SK-MEL-5 (cell line): ENCODE data around the gene FEZ2. TPM values are rescaled to one million over a fixed set of nuclear protein-coding genes. Genes with fewer than 3 reads are reported as not detected.
A peak's percentile ranks its signal among the peaks of the same experiment; 100 is the strongest.
"Not testable (repeated sequence)": the region's sequence is repeated elsewhere in the genome, so short reads cannot be mapped to it uniquely, and the experiment has no call there.

Experiments
- DNase-seq: peaks from one replicate; pipeline ENCODE4 v3.0.0-alpha.2; 2016; ENCODE audit warnings: low read depth, low spot score
- in situ Hi-C: cut with HindIII; loops from 2 replicates; pipeline ENCODE4 v1.10.0; 2016; ENCODE audit warnings: low sequenced_read_pairs, high pct_unique_total_duplicates, low pct_unique_long_range_greater_than_20kb
- polyA plus RNA-seq, 2 experiments: library from polyadenylated mRNA; depleted of rRNA; stranded (reverse); fragments of >200 nt; gene quantifications; 2 replicates each; pipeline ENCODE4 v1.2.3, GENCODE V29; 2015
- total RNA-seq: library from RNA; depleted of rRNA; stranded (reverse); fragments of >200 nt; shearing (Covaris generic); gene quantifications from 2 replicates; pipeline ENCODE4 v1.2.3, GENCODE V29; 2014; rRNA removed

The FEZ2 gene, protein sequence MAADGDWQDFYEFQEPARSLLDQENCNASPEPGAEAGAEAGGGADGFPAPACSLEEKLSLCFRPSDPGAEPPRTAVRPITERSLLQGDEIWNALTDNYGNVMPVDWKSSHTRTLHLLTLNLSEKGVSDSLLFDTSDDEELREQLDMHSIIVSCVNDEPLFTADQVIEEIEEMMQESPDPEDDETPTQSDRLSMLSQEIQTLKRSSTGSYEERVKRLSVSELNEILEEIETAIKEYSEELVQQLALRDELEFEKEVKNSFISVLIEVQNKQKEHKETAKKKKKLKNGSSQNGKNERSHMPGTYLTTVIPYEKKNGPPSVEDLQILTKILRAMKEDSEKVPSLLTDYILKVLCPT
- total RNA-seq = 58.1 and 59.6 TPM in 2 replicates
- polyA plus RNA-seq (2015; cell fraction: cytosol; rRNA removed) = 36.7 and 38.7 TPM in 2 replicates
- polyA plus RNA-seq (2015; cell fraction: nucleus; rRNA removed) = 41.8 and 47.7 TPM in 2 replicates

DNA sequence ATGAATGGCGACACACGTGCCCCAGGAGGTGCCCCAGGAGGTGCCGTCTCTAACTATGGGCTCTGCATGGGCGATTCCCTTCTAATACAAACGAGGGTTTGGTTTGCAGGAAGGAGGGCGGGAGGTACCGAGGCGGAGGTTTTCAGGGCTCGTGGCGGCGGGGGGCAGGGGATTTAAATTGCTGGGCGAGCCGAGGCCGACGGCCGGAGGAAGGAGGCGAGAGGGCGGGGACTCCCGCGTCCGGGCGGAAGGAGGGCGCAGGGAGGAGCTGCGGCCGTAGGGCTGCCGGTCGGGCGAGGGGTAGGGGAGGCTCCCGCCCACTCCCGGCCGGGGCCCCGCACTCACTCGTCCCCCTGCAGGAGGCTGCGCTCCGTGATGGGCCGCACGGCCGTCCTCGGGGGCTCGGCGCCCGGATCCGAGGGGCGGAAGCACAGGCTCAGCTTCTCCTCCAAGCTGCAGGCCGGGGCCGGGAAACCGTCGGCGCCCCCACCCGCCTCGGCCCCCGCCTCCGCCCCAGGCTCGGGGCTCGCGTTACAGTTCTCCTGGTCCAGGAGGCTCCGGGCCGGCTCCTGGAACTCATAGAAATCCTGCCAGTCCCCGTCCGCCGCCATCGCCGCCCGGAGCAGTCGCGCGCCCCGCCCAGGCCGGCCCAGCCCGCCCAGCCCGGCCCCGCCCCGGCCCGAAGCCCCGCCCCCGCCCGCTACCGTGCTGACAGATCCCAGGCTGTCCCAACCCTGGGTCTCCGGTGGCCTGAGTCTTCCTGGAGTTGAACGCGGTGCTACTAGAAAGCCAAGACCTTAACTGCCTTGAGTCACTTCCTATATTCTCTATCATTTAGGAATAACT, at the start of gene FEZ2:
FEZ2 (minus strand) TSS at position 637 of the 846 bp plus-strand sequence; CDS start at position 611, 26 bp downstream.
- peak; percentile 79 for DNase-seq
- in situ Hi-C loops = no loop called here

DNA sequence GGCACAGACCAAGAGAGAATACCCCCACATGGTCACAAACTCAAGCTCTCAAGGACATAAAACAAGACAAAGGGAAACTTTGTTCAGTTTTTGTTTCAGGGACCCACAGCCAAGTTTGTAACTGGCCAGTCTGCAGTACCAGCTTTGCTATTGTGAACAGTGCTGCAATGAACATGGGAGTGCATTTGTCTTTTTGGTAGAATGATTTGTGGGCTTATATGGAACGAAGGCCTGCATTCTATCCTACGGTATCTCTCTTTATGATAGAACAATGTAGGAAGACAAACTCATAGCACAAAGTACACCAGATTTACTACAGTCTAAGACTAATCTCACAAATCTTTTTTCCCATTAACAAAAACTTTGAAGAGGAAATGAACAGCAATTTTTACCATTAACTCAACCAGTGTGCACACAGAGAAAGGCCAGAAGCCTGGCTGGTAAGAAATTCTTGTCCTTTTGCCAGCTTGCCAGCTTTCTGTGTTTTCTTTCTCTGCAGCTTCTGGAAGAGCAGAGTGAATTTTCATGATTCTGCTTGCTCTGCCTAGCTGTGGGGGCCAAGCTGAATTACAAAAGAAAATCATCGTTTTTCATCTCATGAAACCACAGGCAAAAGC, 37.1 kb upstream of the FEZ2 start:
- no peak for DNase-seq

DNA sequence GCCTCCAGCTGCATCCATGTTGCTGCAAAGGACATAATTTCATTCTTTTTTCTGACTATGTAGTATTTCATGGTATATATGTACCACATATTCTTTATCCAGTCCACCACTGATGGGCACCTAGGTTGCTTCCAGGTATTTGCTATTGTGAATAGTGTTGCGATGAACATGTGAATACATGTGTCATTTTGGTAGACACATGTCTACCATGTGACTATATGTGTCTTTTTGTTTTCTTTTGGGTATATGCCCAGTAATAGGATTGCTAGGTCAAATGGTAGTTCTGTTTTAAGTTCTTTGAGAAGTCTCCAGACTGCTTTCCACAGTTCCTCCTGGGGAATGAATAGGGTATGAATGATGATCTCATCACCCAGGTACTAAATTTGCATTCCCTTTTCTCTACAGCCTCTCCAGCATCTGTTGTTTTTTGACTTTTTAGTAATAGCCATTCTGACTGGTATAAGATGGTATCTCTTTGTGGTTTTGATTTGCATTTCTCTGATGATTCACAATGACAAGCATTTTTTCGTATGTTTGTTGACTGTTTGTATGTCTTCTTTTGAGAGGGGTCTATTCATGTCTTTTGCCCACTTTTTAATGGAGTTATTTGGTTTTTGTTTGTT, 35.6 kb upstream of the FEZ2 start:
- DNase-seq = no peak
- in situ Hi-C loops = no loop called here

More for the DNA sequence above, 37.1 kb upstream of the FEZ2 start:
- in situ Hi-C loops = no loop called here

DNA sequence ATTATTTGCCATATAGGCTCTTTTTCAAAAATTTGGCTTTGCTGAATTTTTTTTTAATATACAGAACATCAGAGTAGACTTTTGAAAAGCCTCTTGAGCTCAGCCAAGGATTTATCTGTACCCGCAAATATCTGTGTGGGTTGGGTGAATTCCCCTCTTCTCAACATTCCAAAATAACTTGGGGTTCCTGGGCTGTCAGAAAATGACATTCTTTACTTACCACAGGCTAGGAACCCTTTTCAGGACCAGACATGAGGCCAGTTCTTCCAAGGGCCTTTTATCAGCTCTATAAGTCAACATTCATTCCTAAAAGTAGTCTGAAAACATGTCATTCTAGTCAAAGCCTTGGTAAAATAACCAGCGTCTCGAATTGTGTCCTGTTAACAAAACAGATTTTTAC, 28.8 kb upstream of the FEZ2 start:
- in situ Hi-C loops = no loop called here

DNA sequence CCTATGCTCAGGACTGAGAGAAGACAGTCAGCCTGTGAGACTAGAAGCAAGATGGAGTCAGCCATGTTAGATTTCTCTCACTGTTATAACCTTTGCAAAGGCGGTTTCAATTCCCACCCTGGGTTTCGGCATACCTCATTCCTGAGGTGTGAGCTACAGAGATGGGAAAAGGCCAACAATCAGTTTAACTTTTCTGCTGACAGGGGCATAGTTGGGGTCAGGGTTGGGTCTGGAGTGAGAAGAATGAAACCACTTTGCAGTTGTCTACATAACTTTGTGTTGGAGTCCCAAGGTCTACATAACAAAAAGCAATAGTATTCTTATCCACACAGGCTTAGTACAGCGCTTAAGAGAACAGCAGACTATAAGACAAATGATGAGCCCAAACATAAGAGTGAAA, 28.1 kb upstream of the FEZ2 start:
- in situ Hi-C loops = no loop called here
- no peak for DNase-seq

More for the DNA sequence above, 28.8 kb upstream of the FEZ2 start:
- DNase-seq = no peak

DNA sequence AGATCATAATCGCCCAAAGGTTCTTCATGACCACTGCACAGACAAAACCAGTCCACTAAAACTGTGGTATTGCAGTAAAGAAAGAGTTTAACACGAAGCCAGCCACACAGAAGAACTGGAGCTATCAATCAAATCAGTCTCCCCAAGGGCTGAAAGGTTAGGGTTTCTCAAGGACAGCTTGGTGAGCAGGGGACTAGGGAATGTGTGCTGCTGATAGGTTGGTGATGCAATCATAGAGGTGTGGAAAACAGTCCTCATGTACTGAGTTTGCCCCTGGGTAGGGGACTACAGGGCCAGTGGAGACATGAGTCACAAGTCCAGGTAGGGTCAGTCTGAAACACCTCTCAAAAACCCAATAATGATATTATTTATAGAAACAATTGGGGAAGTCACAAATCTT, 27.3 kb upstream of the FEZ2 start:
- in situ Hi-C loops = no loop called here
- no peak for DNase-seq

DNA sequence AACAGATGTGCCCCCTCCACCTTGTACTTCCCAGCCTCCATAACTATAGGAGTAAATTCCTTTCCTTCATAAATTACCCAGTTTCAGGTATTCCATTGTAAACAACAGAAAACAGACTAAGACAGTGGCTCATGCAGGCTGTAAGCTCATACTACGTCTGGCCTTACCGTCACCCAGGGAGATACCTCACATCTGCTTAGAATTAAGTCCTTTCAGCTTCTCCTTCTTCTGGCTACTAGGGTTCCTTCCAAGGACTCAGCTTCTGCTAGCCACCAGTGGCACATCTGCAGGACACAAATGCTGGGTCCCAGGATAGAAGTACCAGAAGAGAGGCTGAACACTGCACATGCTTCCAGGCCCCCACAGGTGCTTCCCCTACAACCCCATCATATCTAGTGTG, 22.4 kb upstream of the FEZ2 start:
- in situ Hi-C loops = no loop called here
- no peak for DNase-seq

DNA sequence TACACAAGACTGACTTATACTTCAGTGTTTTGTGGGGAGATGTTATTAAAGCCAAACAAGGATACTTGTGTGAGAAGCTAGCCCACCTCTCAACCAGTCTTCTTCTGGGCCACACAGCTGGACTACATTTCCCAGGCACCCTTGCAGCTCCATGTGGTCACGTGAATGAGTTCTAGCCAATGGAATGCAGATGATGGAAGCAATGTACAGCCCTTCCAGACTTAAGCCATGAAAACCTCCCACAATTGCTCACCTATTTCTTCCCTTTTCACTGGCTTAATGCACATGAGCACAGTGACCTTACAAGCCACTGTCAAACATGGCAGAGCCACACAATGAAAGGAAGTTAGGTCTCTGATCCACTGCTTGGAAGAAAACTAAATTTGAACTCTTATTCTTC, 20.4 kb upstream of the FEZ2 start:
- DNase-seq = peak; percentile 87
- in situ Hi-C loops = no loop called here

DNA sequence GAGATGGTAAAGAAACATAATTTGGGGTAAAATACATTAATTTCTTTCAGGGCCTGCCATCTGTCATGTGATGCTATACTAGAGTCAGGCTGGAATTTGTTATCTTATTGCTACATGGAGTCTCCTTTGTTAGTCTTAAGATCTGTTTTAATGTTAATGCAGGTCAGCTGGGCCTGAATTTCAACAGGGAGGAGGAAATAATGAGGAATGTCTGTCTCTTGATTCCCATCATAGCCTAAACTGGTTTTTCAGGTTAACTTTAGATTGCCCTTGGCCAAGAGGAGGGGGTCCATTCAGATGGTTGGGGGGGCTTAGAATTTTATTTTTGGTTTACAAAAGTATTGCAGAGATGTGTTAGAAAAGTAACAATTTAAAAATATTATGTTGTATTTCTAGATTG, 19.0 kb upstream of the FEZ2 start:
- no peak for DNase-seq
- in situ Hi-C loops = no loop called here

DNA sequence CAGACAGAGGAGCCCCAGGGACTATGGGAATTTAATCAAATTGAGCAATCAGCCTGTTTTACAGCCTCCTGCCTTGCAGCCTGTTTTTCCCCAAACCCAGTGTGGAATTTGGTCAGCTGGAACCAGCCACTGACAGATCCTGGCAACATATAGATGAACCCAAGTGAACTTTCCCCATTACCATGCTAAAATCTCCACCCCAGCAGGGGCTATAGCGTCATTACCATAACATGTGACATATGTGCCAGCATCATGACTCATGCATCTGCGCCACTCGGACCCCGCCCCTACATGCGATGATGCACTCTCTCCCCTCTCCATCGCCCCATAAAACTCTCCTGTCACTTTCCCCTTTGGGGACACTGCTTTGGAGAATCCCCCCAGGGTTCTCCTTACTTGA, 17.3 kb upstream of the FEZ2 start:
- peak; percentile 19 for DNase-seq
- in situ Hi-C loops = no loop called here

DNA sequence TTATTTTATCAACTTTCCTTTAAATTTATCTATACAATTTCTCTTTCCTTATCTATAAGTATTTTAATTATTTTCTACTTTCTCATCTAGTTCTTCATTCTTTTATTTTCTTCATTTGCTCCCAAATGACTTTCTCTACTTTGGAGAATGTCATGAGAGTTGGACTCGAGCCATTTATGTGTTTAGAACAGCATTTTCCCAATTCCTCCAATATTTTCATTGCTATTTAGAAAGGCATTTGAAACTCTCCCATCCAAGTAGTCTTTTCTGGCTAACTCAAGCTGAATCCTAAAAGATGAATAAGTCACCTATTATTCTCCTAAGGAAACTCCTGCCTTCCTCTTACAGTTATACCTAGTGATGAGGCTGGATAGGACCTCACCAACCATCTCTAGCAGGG, 15.8 kb upstream of the FEZ2 start:
- in situ Hi-C loops = no loop called here

DNA sequence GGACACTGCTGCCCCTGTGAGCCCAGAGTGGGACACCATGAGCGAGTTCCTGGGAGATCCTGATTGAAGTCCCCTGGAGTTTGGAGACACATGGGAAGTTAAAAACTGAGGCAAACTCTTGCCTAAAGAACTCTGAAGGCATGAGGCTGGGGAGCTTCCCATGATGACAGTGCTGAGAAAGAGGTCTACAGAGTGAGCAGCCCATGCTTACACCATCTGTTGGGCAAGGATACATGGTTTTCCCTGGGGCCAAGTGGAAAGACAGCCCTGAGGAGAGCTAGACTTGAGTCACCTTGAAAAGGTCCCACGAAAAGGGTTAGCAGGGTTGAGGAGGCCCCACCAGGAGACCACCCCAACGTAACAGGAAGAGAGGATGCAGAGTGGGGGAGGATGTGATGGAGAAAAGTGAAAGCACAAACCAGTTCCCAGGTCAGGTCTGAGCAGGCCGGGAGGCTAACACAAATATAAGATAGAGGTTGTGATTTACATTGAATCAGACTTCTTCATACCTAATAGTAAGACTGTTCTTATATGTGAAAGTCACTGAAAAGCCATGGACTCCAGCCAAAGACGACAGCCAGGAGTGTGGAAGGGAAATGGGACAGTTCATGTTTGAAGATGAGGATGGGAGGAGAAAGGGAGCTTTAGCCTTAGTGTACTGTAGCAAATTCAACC, 13.5 kb upstream of the FEZ2 start:
- no peak for DNase-seq
- in situ Hi-C loops = no loop called here

More for the DNA sequence above, 15.8 kb upstream of the FEZ2 start:
- no peak for DNase-seq

DNA sequence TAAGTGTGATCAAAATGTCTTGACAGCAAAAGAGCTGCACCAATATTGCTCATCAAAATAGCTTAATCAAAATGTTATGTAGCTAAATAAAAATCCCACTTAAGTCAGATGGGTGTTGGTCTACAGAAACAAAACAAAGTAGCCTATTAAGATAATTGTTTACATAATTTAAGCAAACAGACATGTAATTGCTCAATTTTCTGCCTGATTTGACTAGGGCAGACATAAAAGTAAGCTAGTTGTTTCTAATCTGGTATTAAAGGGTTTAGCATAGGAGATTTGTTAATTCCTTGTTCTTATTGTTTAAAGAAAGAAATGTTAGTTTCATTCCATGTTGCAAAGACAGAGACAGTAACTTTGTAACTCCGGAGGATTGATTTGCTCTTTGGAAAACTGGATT, 11.5 kb upstream of the FEZ2 start:
- in situ Hi-C loops = no loop called here

DNA sequence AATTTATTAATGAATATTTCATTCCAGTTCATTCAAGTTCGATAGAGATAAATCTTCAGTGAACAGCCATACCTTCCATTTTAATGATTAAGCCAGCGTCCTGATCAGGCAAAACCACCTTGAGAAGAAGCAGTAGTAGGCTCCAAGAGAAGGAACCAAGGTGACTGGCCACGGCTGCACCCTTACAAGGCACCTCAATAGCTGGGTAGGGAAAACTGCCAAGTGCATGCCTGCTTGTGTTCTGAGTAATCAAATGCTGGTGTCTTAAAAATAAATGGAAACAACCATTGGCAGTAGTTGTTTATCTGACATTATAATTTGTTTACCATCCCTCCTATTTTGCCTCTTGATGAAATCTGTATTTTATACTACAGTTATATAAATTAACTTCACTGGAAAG, 10.0 kb upstream of the FEZ2 start:
- in situ Hi-C loops = no loop called here
- DNase-seq = no peak

More for the DNA sequence above, 11.5 kb upstream of the FEZ2 start:
- DNase-seq = no peak

DNA sequence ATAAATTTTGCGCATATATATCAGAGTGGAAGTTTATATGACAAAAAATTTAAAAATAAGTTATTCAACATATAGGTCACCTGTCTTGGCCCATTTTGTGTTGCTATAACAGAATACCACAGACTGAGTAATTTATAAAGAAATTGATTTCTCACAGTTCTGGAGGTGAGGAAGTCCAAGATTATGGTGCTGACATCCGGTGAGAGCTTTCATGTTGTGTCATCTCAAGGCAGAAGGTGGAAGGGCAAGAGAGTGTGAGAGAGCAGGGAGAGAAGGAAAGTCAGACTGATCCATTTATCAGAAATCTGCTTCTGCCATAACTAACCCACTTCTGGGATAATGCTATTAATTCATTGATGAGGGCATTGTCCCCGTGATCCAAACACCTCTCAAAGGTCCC, 9.0 kb upstream of the FEZ2 start:
- DNase-seq = no peak
- in situ Hi-C loops = no loop called here

DNA sequence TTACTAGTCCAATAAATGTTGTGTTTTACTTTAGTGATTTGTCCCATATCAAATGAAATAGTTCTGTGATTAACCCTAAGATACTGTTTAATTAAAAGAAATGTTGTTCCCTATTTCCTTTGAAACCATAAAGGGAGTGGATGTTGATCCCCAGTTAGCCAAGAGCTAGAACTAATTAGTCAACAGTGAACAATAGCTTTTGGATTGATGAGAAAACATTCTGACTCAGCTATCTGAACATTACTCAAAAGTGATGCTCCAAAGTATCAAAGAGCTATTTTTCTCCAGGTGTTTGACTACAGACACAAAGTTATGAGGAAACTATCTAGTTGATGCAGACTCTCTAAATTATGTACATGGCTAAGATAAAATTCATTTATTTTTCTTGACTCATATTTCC, 7.3 kb upstream of the FEZ2 start:
- no peak for DNase-seq
- in situ Hi-C loops = no loop called here

DNA sequence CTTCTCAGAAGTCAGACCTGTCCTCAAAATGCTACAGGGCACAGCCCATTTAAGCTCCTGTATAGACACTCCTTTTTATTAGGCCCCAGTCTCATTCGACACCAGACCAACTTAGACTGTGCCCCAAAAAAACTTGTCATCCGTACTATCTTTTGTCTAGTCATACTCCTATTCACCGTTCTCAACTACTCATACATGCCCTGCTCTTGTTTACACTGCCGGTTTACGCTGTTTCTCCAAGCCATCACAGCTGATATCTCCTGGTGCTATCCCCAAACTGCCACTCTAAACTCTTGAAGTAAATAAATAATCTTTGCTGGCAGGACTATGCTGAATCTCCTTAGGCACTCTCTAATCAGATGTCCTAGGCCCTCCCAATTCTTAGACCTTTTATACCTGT, 5.7 kb upstream of the FEZ2 start:
- DNase-seq, in situ Hi-C loops: not testable (repeated sequence)
